Endothelial cell of umbilical vein (primary cell): ENCODE data around the gene CCDC85C.

Experiments
- CTCF ChIP-seq, 2 donors: IDR thresholded peaks; 1 replicate in 1 of 2; 2 replicates in 1 of 2; pipeline ENCODE4 v1.5.1; 2011; ENCODE audit warnings: low read length in 2 of 2, mild to moderate bottlenecking in 2 of 2, moderate library complexity in 2 of 2, control low read depth in 1 of 2, inconsistent platforms in 1 of 2, low read depth in 1 of 2; ENCODE audit not compliant: insufficient read depth in 1 of 2; ENCODE audit errors: extremely low read depth in 1 of 2
- EZH2 ChIP-seq: IDR thresholded peaks from 2 replicates; pipeline ENCODE4 v1.6.1; 2012; ENCODE audit warnings: borderline replicate concordance, low read depth, mild to moderate bottlenecking, moderate library complexity, low read length, inconsistent platforms; ENCODE audit not compliant: severe bottlenecking
- FOS ChIP-seq: IDR thresholded peaks from 2 replicates; pipeline ENCODE4 v1.6.1; 2011; ENCODE audit warnings: mild to moderate bottlenecking, low read length, moderate library complexity, borderline replicate concordance; ENCODE audit not compliant: insufficient read depth
- JUN ChIP-seq: IDR thresholded peaks from 2 replicates; pipeline ENCODE4 v1.6.1; 2011; ENCODE audit warnings: borderline replicate concordance, low read depth; ENCODE audit not compliant: insufficient read length, insufficient read depth
- MAX ChIP-seq: IDR thresholded peaks from 2 replicates; pipeline ENCODE4 v1.6.1; 2011; ENCODE audit not compliant: insufficient read depth, insufficient read length
- MYC ChIP-seq: IDR thresholded peaks from one replicate; pipeline ENCODE4 v1.6.1; 2011; ENCODE audit warnings: mild to moderate bottlenecking, low read depth, low read length
- POLR2A ChIP-seq: IDR thresholded peaks from 2 replicates; pipeline ENCODE4 v1.6.1; 2012; ENCODE audit warnings: low read depth, mild to moderate bottlenecking, control low read depth, low read length
- POLR2AphosphoS5 ChIP-seq: IDR thresholded peaks from 2 replicates; pipeline ENCODE4 v1.6.1; 2012; ENCODE audit warnings: low read depth, mild to moderate bottlenecking, control low read depth, low read length, moderate library complexity; ENCODE audit not compliant: insufficient read depth

GRCh38 chr14:99584823-99585222, 19.2 kb downstream of the CCDC85C start:
- TF ChIP-seq CTCF (IDR thresholded peaks at IDR 0.05; ENCODE audit: extremely low read depth in 1 of 2, insufficient read depth in 1 of 2, low read depth in 1 of 2, low read length in 2 of 2) (no peak), POLR2A (no peak), EZH2 (no peak), POLR2AphosphoS5 (no peak), FOS (no peak), MAX (no peak), JUN (no peak), MYC (no peak)
